HepG2 (cell line): ENCODE measurements around the gene BAZ2A. TPM values are rescaled to one million over a fixed set of nuclear protein-coding genes. Genes with fewer than 3 reads are reported as not detected.

Experiments
- ATAC-seq: fragments of 200-7000 bp; cut with Tn5 transposase; 3 replicates; pipeline ENCODE4 v1.9.1; 2020; ENCODE audit warnings: mild to moderate bottlenecking, moderate library complexity
- BruUV-seq: library from RNA; stranded (reverse); fragments of 400-500 nt; replicated peaks from 2 replicates; lab custom pipeline; 2021; lab: Mats Ljungman, UMichigan
- CTCF ChIA-PET: fragments of 300-600 bp; formaldehyde crosslinking; extraction: SDS; loops from one replicate; lab custom pipeline; 2021; ENCODE audit warnings: low total read pairs, inconsistent platforms, low intra/inter-chr PET ratio; lab: Yijun Ruan, JAX
- POLR2A ChIA-PET: fragments of 350-600 bp; sonication (Branson Sonifier 250); formaldehyde crosslinking; loops from one replicate; lab custom pipeline; 2020; ENCODE audit warnings: antibody characterized with exemption, inconsistent platforms; lab: Yijun Ruan, JAX
- DNase-seq: peaks from one replicate; pipeline ENCODE4 v3.0.0-alpha.2; 2015; ENCODE audit warnings: low spot score
- FAIRE-seq: peaks from 3 replicates; lab custom pipeline; 2011; peaks lifted over from hg19 to GRCh38; lab: Jason Lieb, UNC
- H2AFZ ChIP-seq: one replicate; pipeline ENCODE4 v1.6.1; 2011; ENCODE audit warnings: low read length, inconsistent platforms
- H3K27ac ChIP-seq: fragments of 300-600 bp; 3 replicates; pipeline ENCODE4 v1.8.0; 2011; ENCODE audit warnings: mixed run types, mild to moderate bottlenecking, mixed read lengths, low read length, inconsistent platforms; ENCODE audit not compliant: insufficient read depth; ENCODE audit errors: extremely low read length
- H3K27me3 ChIP-seq, 2 experiments: fragments of 200-600 bp in 1 of 2; 2 replicates in 1 of 2; 3 replicates in 1 of 2; pipeline versions ENCODE4 v1.6.0 to v1.8.0; 2011; ENCODE audit warnings: low read length in 2 of 2, mild to moderate bottlenecking in 2 of 2, moderate library complexity in 2 of 2, inconsistent platforms in 1 of 2; ENCODE audit not compliant: insufficient read depth in 2 of 2, control insufficient read depth in 1 of 2
- H3K36me3 ChIP-seq, 2 experiments: fragments of 200-600 bp in 1 of 2; replicated peaks in 1 of 2; 2 replicates in 1 of 2; 3 replicates in 1 of 2; pipeline versions ENCODE4 v1.5.1 to v1.8.0; 2011; ENCODE audit warnings: low read length in 2 of 2, inconsistent platforms in 1 of 2; ENCODE audit not compliant: insufficient read depth in 2 of 2, control insufficient read depth in 1 of 2
- H3K4me1 ChIP-seq: 2 replicates; pipeline ENCODE4 v1.5.1; 2012; ENCODE audit warnings: low read length, inconsistent platforms; ENCODE audit not compliant: insufficient read depth
- H3K4me2 ChIP-seq: 2 replicates; pipeline ENCODE4 v1.6.0; 2011; ENCODE audit warnings: low read depth, low read length, inconsistent platforms
- H3K4me3 ChIP-seq, 3 experiments: fragments of 200-600 bp in 1 of 3; sonication (generic), shearing (Covaris generic) in 1 of 3; replicated peaks in 1 of 3; 2 replicates each; pipeline ENCODE4 v1.5.1; 2011 to 2016; ENCODE audit warnings: low read length in 3 of 3, inconsistent platforms in 2 of 3, low read depth in 2 of 3, mild to moderate bottlenecking in 2 of 3, control low read depth in 1 of 3, mixed read lengths in 1 of 3; ENCODE audit not compliant: insufficient read depth in 1 of 3
- H3K79me2 ChIP-seq: one replicate; pipeline ENCODE4 v1.6.1; 2011; ENCODE audit warnings: low read length, inconsistent platforms; ENCODE audit not compliant: insufficient read depth
- H3K9ac ChIP-seq: 2 replicates; pipeline ENCODE4 v1.6.0; 2011; ENCODE audit warnings: mild to moderate bottlenecking, low read depth, low read length, inconsistent platforms; ENCODE audit not compliant: insufficient read depth
- H3K9me3 ChIP-seq: 2 replicates; pipeline ENCODE4 v1.5.1; 2012; ENCODE audit warnings: mild to moderate bottlenecking, low read length
- H4K20me1 ChIP-seq: 2 replicates; pipeline ENCODE4 v1.6.0; 2011; ENCODE audit warnings: inconsistent platforms, mild to moderate bottlenecking, low read length, moderate library complexity; ENCODE audit not compliant: insufficient read depth
- FOXO1 ChIP-seq: sonication (generic); formaldehyde crosslinking; IDR thresholded peaks from 2 replicates; pipeline ENCODE4 v1.4.0; 2020; ENCODE audit warnings: missing genetic modification reagents
- GATA4 ChIP-seq: sonication (generic); IDR thresholded peaks from 2 replicates; pipeline ENCODE4 v1.6.1; 2016; ENCODE audit warnings: antibody characterized with exemption, low read depth, borderline replicate concordance
- HOXA7 ChIP-seq: sonication (generic); formaldehyde crosslinking; IDR thresholded peaks from 2 replicates; pipeline ENCODE4 v1.8.1; 2022; ENCODE audit warnings: mild to moderate bottlenecking, missing genetic modification reagents, moderate library complexity
- KDM5A ChIP-seq: fragments of 200-600 bp; sonication (generic); IDR thresholded peaks from 2 replicates; pipeline ENCODE4 v1.7.0; 2018; ENCODE audit warnings: antibody characterized with exemption, mild to moderate bottlenecking, low read length, borderline replicate concordance
- KMT2A ChIP-seq: sonication (generic); formaldehyde crosslinking; IDR thresholded peaks from 2 replicates; pipeline ENCODE4 v1.4.0; 2020; ENCODE audit warnings: missing genetic modification reagents
- MAZ ChIP-seq, 2 experiments: sonication (generic) in 1 of 2; formaldehyde crosslinking in 1 of 2; IDR thresholded peaks; 2 replicates each; pipeline versions ENCODE4 v1.5.0 to v1.6.1; 2012 to 2020; ENCODE audit warnings: low read depth in 2 of 2, mild to moderate bottlenecking in 2 of 2, borderline replicate concordance in 1 of 2, improper control_type of control experiment in 1 of 2, low read length in 1 of 2, missing genetic modification reagents in 1 of 2, moderate library complexity in 1 of 2
- NRL ChIP-seq: sonication (generic); formaldehyde crosslinking; IDR thresholded peaks from 2 replicates; pipeline ENCODE4 v1.5.0; 2020; ENCODE audit warnings: missing genetic modification reagents, mild to moderate bottlenecking, moderate library complexity, borderline replicate concordance
- SP4 ChIP-seq: sonication (generic); formaldehyde crosslinking; IDR thresholded peaks from 2 replicates; pipeline ENCODE4 v1.8.1; 2023; ENCODE audit warnings: mild to moderate bottlenecking, missing genetic modification reagents
- TOPORS ChIP-seq: sonication (generic); formaldehyde crosslinking; IDR thresholded peaks from 2 replicates; pipeline ENCODE4 v1.8.0; 2023; ENCODE audit warnings: mild to moderate bottlenecking, missing genetic modification reagents
- ZNF556 ChIP-seq: sonication (generic); formaldehyde crosslinking; IDR thresholded peaks from 2 replicates; pipeline ENCODE4 v1.4.0; 2020; ENCODE audit warnings: mild to moderate bottlenecking, missing genetic modification reagents, borderline replicate concordance
- ZNF709 ChIP-seq: sonication (generic); formaldehyde crosslinking; IDR thresholded peaks from 2 replicates; pipeline ENCODE4 v1.5.0; 2020; ENCODE audit warnings: mild to moderate bottlenecking, missing genetic modification reagents
- ZNF737 ChIP-seq: sonication (generic); formaldehyde crosslinking; IDR thresholded peaks from 2 replicates; pipeline ENCODE4 v1.5.0; 2020; ENCODE audit warnings: missing genetic modification reagents, mild to moderate bottlenecking, borderline replicate concordance
- ZNF749 ChIP-seq: sonication (generic); formaldehyde crosslinking; IDR thresholded peaks from 2 replicates; pipeline ENCODE4 v1.8.0; 2022; ENCODE audit warnings: mild to moderate bottlenecking, missing genetic modification reagents, moderate library complexity, borderline replicate concordance
- ZSCAN12 ChIP-seq: sonication (generic); formaldehyde crosslinking; IDR thresholded peaks from 2 replicates; pipeline ENCODE4 v1.9.0; 2021; ENCODE audit warnings: mild to moderate bottlenecking, missing genetic modification reagents
- WGBS: methylation state at CpG from one replicate; pipeline ENCODE4 v1.1.6; 2017; ENCODE audit warnings: low lambda C conversion rate; 5-methylcytosine and 5-hydroxymethylcytosine counted together
- in situ Hi-C: cut with HindIII; loops from 2 replicates; pipeline ENCODE4 v1.10.0; 2017; ENCODE audit warnings: low pct_unique_long_range_greater_than_20kb; ENCODE audit not compliant: extremely low pct_ligation_motif_present
- intact Hi-C: fragments of 100-400 bp; cut with micrococcal nuclease; formaldehyde crosslinking; loops from one replicate; pipeline ENCODE4 v1.10.0; 2022; ENCODE audit not compliant: unreplicated experiment
- polyA plus RNA-seq, 8 experiments: library from polyadenylated mRNA; depleted of rRNA in 3 of 8; stranded (reverse) in 7 of 8; unstranded in 1 of 8; fragments of >200 nt; fragmentation: Illumina TruSeq in 4 of 8; extraction: Trizol in 4 of 8; gene quantifications; 2 replicates each; pipeline versions ENCODE4 v1.2.1 to v1.2.3, GENCODE V29; 2011 to 2016; ENCODE audit warnings: low read depth in 4 of 8, missing spikeins in 1 of 8, mixed read lengths in 1 of 8; ENCODE audit not compliant: insufficient read depth in 1 of 8
- total RNA-seq, 5 experiments: library from RNA; depleted of rRNA; stranded (reverse); fragments of >200 nt; fragmentation: Illumina TruSeq; extraction: Trizol; gene quantifications; 2 replicates each; pipeline ENCODE4 v1.2.3, GENCODE V29; 2016; ENCODE audit warnings: low read depth in 1 of 5
- TF ChIP-seq, protein P1 (sequence below): IDR thresholded peaks from 2 replicates; pipeline ENCODE4 v1.6.1; 2016
- TF ChIP-seq, protein P2 (sequence below): IDR thresholded peaks from 2 replicates; pipeline ENCODE4 v1.6.1; 2016; ENCODE audit warnings: low read depth, missing genetic modification reagents, missing compliant biosample characterization
- TF ChIP-seq, protein P3 (sequence below): sonication (generic); formaldehyde crosslinking; IDR thresholded peaks from 2 replicates; pipeline ENCODE4 v1.8.1; 2023; ENCODE audit warnings: missing genetic modification reagents, mild to moderate bottlenecking, borderline replicate concordance

Gene BAZ2A
- total and polyA plus RNA-seq, 2 of the 13 experiments (the other 11 are each of a cell fraction or from before 2014, with no cell fraction given): 21.8 to 73.5 TPM

DNA sequence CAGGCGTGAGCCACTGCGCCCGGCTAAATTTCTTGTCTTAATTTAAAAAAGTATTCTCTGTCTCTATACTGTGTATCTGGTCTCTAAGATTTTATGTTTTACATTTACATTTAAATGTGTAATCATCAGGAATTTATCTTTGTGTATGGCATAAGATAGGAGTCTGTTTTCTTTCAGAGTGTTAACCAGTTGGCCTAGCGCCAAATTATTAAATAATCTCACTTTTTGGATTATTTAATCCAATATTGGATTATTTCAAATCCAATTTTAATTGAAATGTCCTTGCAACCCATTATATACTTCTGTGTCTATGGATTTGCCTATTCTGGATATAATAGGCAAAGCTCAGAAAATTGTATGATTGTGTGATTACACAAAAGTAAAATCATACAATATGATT is 45.0 kb downstream of the BAZ2A start:
- Histone ChIP-seq H3K4me1 (peaks cover 14% of the 10 kb centered on the region), H3K27me3 (no peaks in the 10 kb centered on the region), H3K9ac (no peak overlapping the region), H3K4me3 (no peak overlapping the region), H3K27ac (no peak overlapping the region), H3K79me2 (no peaks in the 10 kb centered on the region), H2AFZ (no peak overlapping the region), H3K9me3 (no peaks in the 10 kb centered on the region), H3K36me3 (no peaks in the 10 kb centered on the region; a peak in 1 of 5 replicates), H4K20me1 (no peaks in the 10 kb centered on the region), H3K4me2 (no peak overlapping the region)
- TF ChIP-seq ZNF749 (CRISPR knock-in tag) (no peak), HOXA7 (no peak), TOPORS (CRISPR knock-in tag) (no peak), NRL (CRISPR knock-in tag) (no peak), KMT2A (CRISPR knock-in tag) (no peak), ZNF709 (CRISPR knock-in tag) (no peak), ZNF737 (CRISPR knock-in tag) (no peak), SP4 (no peak), GATA4 (no peak), MAZ (IDR thresholded peaks at IDR 0.05; ENCODE audit: borderline replicate concordance, low read depth, low read length) (no peak), MAZ (CRISPR knock-in tag; IDR thresholded peaks at IDR 0.05; ENCODE audit: low read depth) (no peak), ZNF556 (CRISPR knock-in tag) (no peak), ZSCAN12 (CRISPR knock-in tag) (no peak), FOXO1 (CRISPR knock-in tag) (no peak), KDM5A (no peak)
- TF ChIP-seq, protein P1, sequence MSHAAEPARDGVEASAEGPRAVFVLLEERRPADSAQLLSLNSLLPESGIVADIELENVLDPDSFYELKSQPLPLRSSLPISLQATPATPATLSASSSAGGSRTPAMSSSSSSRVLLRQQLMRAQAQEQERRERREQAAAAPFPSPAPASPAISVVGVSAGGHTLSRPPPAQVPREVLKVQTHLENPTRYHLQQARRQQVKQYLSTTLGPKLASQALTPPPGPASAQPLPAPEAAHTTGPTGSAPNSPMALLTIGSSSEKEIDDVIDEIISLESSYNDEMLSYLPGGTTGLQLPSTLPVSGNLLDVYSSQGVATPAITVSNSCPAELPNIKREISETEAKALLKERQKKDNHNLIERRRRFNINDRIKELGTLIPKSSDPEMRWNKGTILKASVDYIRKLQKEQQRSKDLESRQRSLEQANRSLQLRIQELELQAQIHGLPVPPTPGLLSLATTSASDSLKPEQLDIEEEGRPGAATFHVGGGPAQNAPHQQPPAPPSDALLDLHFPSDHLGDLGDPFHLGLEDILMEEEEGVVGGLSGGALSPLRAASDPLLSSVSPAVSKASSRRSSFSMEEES: no peak
- TF ChIP-seq, protein P2, sequence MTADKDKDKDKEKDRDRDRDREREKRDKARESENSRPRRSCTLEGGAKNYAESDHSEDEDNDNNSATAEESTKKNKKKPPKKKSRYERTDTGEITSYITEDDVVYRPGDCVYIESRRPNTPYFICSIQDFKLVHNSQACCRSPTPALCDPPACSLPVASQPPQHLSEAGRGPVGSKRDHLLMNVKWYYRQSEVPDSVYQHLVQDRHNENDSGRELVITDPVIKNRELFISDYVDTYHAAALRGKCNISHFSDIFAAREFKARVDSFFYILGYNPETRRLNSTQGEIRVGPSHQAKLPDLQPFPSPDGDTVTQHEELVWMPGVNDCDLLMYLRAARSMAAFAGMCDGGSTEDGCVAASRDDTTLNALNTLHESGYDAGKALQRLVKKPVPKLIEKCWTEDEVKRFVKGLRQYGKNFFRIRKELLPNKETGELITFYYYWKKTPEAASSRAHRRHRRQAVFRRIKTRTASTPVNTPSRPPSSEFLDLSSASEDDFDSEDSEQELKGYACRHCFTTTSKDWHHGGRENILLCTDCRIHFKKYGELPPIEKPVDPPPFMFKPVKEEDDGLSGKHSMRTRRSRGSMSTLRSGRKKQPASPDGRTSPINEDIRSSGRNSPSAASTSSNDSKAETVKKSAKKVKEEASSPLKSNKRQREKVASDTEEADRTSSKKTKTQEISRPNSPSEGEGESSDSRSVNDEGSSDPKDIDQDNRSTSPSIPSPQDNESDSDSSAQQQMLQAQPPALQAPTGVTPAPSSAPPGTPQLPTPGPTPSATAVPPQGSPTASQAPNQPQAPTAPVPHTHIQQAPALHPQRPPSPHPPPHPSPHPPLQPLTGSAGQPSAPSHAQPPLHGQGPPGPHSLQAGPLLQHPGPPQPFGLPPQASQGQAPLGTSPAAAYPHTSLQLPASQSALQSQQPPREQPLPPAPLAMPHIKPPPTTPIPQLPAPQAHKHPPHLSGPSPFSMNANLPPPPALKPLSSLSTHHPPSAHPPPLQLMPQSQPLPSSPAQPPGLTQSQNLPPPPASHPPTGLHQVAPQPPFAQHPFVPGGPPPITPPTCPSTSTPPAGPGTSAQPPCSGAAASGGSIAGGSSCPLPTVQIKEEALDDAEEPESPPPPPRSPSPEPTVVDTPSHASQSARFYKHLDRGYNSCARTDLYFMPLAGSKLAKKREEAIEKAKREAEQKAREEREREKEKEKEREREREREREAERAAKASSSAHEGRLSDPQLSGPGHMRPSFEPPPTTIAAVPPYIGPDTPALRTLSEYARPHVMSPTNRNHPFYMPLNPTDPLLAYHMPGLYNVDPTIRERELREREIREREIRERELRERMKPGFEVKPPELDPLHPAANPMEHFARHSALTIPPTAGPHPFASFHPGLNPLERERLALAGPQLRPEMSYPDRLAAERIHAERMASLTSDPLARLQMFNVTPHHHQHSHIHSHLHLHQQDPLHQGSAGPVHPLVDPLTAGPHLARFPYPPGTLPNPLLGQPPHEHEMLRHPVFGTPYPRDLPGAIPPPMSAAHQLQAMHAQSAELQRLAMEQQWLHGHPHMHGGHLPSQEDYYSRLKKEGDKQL (CRISPR knock-in tag): no peak
- TF ChIP-seq, protein P3, sequence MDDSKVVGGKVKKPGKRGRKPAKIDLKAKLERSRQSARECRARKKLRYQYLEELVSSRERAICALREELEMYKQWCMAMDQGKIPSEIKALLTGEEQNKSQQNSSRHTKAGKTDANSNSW (CRISPR knock-in tag): no peak
- ChIA-PET CTCF (no interaction called here), POLR2A (no interaction called here)
- 92% methylated on average over 4 of the region's 4 CpGs for WGBS
- no peak for DNase-seq
- intact Hi-C loops: no loop called here
- ATAC-seq: no peak
- no peak for FAIRE-seq
- no TSS peak for BruUV-seq
- in situ Hi-C loops: no loop called here
